Nephron progenitor cell (in vitro differentiated cells): Measurements from ENCODE around the gene DTNA.
"Not testable (repeated sequence)": the region's sequence is repeated elsewhere in the genome, so short reads cannot be mapped to it uniquely, and the experiment has no call there.

ENCODE experiments used
- DNase-seq: peaks from one replicate; pipeline ENCODE4 v3.0.0; 2021
- H3K27ac Mint-ChIP-seq: 2 replicates; pipeline ENCODE4 v1.8.0; 2021; ENCODE audit warnings: mild to moderate bottlenecking, moderate library complexity, mixed read lengths
- H3K27me3 Mint-ChIP-seq: 2 replicates; pipeline ENCODE4 v1.8.0; 2021; ENCODE audit warnings: mild to moderate bottlenecking, low read depth, mixed read lengths; ENCODE audit not compliant: poor library complexity
- H3K36me3 Mint-ChIP-seq: 2 replicates; pipeline ENCODE4 v1.8.0; 2021; ENCODE audit warnings: low read depth, mixed read lengths
- H3K4me1 Mint-ChIP-seq: 2 replicates; pipeline ENCODE4 v1.8.0; 2021; ENCODE audit warnings: mixed read lengths
- H3K4me3 Mint-ChIP-seq: 2 replicates; pipeline ENCODE4 v1.8.0; 2021; ENCODE audit warnings: mild to moderate bottlenecking, moderate library complexity, mixed read lengths
- H3K9me3 Mint-ChIP-seq: 2 replicates; pipeline ENCODE4 v1.8.0; 2021; ENCODE audit warnings: mild to moderate bottlenecking, moderate library complexity, mixed read lengths
- TF ChIP-seq, protein P1 (sequence below): fragments of 200-600 bp; sonication (generic); IDR thresholded peaks from 2 replicates; pipeline ENCODE4 v1.5.0; 2021; ENCODE audit warnings: antibody characterized with exemption

Gene DTNA

DNA sequence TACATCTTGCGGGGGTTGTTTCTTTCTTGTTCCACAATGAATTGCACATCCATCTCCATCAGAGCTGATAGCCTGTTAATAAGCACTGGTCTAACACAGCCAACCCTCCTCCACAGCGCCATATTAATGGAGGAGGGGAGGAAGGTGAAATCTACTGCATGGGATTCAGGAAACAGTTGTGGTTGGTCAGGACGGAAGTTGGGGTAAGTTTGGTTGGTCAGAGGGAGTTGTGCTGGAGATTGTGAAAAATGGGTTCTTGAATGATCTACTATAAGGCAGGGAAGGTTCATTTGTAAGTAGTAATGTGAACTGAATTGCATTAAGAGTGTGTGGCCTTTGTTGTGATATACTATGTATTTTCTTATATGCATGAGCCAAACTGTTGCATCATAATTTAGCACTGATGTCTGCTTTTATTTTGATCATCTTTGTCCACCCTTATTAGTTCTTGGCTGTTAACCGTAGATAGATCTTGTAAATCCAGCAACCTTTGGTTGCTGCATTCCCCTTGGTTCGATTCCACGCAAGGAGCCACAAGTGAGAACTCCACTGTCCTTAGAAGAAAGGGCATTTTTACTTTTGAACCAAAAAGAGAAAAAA is 180.5 kb downstream of the DTNA start:
- no peak for DNase-seq
- no peak overlapping the region for H3K27ac Mint-ChIP-seq
- H3K4me3 Mint-ChIP-seq: no peak overlapping the region
- H3K36me3 Mint-ChIP-seq: peaks cover 14% of the 10 kb centered on the region
- H3K9me3 Mint-ChIP-seq: peaks cover 23% of the 10 kb centered on the region
- TF ChIP-seq, protein P1, sequence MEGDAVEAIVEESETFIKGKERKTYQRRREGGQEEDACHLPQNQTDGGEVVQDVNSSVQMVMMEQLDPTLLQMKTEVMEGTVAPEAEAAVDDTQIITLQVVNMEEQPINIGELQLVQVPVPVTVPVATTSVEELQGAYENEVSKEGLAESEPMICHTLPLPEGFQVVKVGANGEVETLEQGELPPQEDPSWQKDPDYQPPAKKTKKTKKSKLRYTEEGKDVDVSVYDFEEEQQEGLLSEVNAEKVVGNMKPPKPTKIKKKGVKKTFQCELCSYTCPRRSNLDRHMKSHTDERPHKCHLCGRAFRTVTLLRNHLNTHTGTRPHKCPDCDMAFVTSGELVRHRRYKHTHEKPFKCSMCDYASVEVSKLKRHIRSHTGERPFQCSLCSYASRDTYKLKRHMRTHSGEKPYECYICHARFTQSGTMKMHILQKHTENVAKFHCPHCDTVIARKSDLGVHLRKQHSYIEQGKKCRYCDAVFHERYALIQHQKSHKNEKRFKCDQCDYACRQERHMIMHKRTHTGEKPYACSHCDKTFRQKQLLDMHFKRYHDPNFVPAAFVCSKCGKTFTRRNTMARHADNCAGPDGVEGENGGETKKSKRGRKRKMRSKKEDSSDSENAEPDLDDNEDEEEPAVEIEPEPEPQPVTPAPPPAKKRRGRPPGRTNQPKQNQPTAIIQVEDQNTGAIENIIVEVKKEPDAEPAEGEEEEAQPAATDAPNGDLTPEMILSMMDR: no peak
- peaks cover 13% of the 10 kb centered on the region for H3K4me1 Mint-ChIP-seq
- H3K27me3 Mint-ChIP-seq: no peaks in the 10 kb centered on the region

DNA sequence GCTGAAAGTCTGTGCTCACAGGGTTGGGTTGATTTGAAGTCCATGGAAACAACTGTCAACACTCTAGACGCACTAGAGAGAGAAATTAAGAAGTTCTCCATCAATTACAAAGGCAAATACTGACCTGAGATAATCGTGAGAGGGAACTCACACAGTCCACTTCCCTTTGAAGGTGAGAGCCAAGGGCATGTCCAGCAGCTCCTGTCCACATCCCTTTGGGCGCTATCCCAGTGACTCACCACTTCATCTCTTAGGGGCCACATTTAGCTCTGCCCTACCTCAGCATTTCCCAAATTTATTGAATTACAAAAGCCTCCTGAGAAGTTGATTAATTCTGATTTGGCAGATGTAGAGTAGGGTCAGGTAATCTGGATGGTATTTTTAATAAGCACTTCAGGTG is 182.3 kb downstream of the DTNA start:
- peaks cover 13% of the 10 kb centered on the region for H3K4me1 Mint-ChIP-seq
- no peak overlapping the region for H3K4me3 Mint-ChIP-seq
- H3K9me3 Mint-ChIP-seq: peaks cover 37% of the 10 kb centered on the region
- H3K27ac Mint-ChIP-seq: no peak overlapping the region
- peaks cover 3% of the 10 kb centered on the region for H3K27me3 Mint-ChIP-seq
- TF ChIP-seq, protein P1: no peak
- peaks cover 20% of the 10 kb centered on the region for H3K36me3 Mint-ChIP-seq
- no peak for DNase-seq

DNA sequence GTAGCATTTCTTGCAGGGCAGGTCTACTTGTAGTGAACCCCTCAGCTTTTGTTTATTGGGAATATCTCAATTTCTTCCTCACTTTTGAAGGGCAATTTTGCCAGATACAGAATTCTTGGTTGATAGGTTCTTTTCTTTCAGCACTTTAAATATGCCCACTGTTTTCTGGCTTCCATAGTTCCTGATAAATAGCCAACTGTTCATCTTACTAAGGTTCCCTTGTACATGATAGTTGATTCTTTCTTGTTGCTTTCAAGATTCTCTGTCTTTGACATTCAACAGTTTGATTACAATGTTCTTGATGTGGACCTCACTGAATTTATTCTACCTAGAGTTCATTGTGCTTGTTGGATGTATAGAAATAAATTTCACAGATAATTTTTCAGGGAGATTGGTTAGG is 183.1 kb downstream of the DTNA start:
- H3K9me3 Mint-ChIP-seq: peaks cover 41% of the 10 kb centered on the region
- peaks cover 3% of the 10 kb centered on the region for H3K27me3 Mint-ChIP-seq
- H3K4me3 Mint-ChIP-seq: no peak overlapping the region
- no peak for DNase-seq
- peaks cover 20% of the 10 kb centered on the region for H3K36me3 Mint-ChIP-seq
- no peak overlapping the region for H3K27ac Mint-ChIP-seq
- TF ChIP-seq, protein P1: no peak
- H3K4me1 Mint-ChIP-seq: peaks cover 13% of the 10 kb centered on the region

DNA sequence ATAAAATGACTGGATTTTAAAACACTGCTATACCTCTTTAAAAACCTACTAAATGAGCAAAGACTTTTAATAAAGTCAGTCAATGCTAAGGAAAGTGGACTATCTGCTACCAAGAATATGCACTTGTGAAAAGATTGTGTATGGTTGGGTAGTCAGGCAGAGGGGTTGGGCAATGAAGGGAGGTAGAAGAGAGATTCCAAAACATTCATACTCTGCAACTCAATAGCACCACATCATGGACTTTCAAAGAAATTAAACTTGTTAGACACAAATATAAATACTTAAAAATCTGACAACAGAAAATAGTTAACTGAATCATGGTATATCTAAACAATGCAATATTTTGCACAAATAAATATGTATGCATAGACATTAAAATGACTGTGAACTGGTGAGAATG is 191.2 kb downstream of the DTNA start:
- Mint-ChIP-seq H3K27ac (no peak overlapping the region), H3K4me3 (no peak overlapping the region), H3K4me1 (no peaks in the 10 kb centered on the region), H3K27me3 (peaks cover 3% of the 10 kb centered on the region), H3K9me3 (peaks cover 21% of the 10 kb centered on the region), H3K36me3 (no peaks in the 10 kb centered on the region)
- TF ChIP-seq, protein P1: no peak
- DNase-seq: no peak

DNA sequence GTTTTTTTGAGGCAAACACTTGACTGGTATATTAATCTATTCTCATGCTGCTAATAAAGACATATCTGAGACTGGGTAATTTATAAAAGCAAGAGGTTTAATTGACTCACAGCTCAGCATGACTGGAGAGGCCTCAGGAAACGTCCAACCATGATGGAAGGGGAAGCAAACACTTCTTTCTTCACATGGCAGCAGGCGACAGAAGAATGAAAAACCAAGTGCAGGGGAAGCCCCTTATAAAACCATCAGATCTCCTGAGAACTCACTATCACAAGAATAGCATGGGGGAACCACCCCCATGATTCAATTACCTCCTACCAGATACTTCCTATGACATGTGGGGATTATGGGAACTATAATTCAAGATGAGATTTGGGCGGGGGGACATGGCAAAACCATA is 194.9 kb downstream of the DTNA start:
- Mint-ChIP-seq H3K4me1 (no peaks in the 10 kb centered on the region), H3K9me3 (peaks cover 22% of the 10 kb centered on the region), H3K4me3 (no peak overlapping the region), H3K36me3 (no peaks in the 10 kb centered on the region), H3K27ac (no peak overlapping the region), H3K27me3 (peaks cover 3% of the 10 kb centered on the region)
- DNase-seq: no peak
- TF ChIP-seq, protein P1: no peak

DNA sequence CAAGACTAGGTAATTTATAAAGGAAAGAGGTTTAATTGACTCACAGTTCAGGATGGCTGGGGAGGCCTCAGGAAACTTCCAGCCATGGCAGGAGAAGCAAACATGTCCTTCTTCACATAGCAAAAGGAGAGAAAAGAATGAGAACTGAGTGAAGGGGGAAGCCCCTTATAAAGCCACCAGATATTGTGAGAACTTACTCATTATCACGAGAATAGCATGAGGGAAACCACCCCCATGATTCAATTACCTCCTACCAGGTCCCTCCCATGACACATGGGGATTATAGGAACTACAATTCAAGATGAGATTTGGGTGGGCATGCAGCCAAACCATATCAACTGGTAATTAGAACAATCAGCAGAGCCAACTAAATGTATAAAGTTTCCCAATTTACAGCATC is 196.9 kb downstream of the DTNA start:
- not testable (repeated sequence) for H3K4me1 Mint-ChIP-seq, H3K27me3 Mint-ChIP-seq, H3K4me3 Mint-ChIP-seq, DNase-seq, H3K27ac Mint-ChIP-seq, H3K36me3 Mint-ChIP-seq
- H3K9me3 Mint-ChIP-seq: peaks cover 22% of the 10 kb centered on the region
